GM20431 (cell line): ENCODE data around the gene PPT2.
"Not testable (repeated sequence)": the region's sequence is repeated elsewhere in the genome, so short reads cannot be mapped to it uniquely, and the experiment has no call there.

Source experiments
- in situ Hi-C: fragments of 300-500 bp; cut with MseI, MboI; formaldehyde crosslinking; loops from one replicate; pipeline ENCODE4 v1.15.0; 2020; ENCODE audit warnings: low sequenced_read_pairs; ENCODE audit not compliant: unreplicated experiment

The PPT2 gene

DNA sequence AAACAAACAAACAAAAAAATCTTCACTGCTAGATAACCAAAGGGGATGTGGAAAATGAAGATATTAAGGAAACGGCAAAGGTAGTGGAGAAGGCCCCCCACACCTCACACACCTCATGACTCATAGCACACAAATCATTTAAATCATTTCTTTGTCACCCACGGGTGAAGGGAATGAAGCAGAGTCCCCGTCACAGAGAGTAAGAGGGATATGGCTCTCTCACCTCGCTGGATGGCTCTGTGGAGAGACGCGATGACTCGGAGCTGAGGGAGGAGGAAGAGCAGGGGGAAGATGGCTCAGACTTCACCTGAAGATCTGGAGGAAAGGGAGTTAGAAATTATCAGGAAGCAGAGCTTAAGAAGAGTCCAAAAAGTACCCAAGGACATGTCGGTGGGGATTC lies 27.1 kb upstream of the PPT2 start:
- in situ Hi-C loops = no loop called here

DNA sequence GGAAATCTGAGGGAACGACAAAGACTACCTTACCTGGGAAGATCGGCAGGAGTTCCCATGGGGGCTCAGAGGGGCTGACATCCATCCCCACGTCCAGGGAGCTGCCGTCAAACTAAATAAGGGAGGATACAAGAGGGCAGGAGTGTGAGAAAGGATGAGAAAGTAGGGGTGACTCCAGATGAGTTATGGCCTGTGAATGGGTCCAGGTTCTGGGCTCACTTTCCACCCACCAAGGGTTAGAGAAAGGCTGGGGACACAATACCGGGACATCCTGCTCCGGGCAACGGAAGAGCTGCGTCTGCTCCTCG lies 26.6 kb upstream of the PPT2 start:
- in situ Hi-C loops = no loop called here

DNA sequence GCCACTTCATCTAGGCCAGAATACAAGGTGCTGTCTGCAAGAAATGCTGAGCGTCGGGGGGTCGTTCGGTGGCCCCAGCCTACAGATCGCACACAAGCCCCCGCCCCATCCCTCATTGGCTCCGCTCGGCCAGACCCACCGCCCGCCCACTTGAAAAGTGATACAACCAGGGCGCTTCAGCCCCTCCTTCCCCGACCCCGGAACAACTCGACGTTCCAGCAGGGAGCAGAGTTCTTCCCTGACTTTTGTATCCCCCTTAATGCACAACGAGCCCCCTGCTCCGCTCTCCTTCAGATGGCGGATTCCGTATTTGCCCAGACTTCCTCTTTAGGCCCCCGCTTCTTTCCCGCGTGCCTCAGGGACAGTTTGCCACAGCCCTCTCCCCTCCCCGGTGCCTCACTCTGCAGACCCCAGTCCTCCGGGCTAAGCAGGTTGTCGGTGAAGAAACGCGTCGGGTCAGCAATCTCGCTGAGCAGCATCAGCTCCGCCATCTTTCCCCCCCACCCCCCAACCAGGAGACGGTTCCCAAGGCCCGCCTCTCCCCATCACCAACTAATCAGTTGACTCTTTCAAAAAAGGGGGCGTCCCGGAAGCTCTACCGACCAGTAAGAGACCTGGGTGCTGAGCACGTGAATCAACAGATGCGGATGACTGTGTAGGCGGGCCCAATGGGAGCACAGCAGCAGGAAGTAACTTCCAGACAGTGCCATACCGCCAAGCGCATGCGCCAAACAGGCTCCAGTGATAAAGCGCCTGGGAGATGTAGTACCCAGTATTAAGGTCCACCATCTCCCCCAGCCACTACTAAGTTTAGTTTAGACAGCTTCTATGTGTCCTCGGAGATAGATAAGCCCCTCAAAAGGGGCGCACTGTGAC lies 26.0 kb upstream of the PPT2 start, which contains the start of gene ATF6B:
Gene ATF6B, minus strand, starts transcription at position 530 of the 876 bp plus-strand sequence. Its CDS starts 39 bp downstream, at position 491.
- in situ Hi-C loops = no loop called here

DNA sequence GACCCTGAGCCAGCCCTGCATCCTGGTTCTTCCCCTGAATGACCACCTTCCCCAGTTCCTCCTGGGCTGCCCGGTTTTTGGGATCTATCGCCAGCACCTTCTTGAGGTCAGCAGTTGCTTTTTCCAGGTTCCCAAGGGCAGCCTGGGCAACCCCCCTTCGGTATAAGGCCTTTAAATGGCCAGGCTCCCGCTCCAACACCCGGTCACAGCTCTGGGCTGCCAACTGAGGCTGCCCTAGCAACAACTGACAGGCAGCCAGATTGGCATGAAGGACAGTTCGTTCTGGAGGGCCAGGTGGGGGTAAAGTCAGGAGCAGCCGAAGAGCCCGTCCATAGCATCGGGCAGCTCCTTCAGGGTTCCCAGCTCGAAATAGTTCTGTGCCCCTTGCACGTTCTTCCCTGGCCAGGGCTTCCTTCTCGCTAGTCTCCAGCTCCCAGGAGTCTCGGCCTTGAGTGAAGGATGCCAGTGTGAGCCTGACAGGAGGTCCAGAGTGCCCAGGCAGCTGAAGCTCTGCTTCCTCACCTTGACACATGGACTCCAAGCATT lies 25.1 kb upstream of the PPT2 start:
- in situ Hi-C loops = no loop called here

DNA sequence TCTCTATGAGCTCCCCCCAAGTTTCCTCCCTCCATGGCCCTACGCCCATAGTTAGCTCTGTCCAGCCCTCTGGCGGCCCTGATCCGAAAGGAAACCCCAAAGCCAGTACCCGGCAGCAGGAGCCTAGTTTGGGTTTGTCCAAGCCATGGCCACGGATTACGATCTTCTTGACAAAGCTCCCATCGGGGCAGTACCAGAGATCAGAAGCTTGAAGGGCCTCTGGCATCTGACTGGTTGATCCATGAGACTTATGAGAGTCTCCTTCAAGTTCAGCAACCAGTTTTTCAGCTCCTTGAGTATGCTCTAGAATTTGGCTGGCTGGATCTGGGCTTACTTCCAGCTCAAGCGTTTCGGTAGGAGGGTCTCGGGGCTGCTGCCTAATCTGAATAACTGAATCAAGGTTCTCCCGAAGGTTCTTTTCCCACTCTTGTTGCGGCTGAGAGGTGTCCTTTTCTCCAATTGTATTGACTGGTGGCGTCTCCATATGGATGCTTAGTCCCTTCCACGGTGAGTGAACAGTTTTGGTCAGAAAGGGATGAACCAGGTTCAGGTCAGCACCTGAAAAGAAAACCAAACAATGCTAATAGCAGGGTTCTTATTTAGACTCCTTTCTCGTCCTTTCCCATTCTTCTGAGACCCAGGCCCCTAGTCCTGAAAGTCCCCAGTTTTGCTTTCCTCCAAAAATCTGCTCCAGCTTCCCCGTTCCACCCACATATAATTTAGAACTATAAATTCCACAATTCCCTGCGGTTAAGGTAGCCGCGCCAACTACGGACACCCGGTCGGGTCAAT lies 24.4 kb upstream of the PPT2 start:
- in situ Hi-C loops = no loop called here

DNA sequence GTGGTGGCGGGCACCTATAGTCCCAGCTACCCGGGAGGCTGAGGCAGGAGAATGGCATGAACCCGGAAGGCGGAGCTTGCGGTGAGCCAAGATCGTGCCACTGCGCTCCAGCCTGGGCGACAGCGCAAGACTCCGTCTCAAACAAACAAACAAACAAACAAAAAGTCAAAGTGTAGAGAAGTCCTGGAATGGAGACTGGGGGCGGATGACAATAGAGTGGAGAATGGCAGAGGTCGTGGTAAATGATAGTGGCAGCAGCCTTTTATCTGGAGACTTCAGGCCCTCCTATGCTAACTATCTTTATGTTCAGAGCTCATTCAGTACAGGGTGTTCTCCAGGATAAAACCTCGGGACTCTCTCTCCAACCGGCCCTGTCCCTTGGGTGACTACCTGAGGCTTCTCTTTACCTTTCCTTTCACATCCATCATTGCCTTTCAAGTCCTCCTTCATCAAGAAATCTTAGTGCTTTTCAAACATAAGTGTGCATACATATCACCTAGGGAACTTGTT lies 22.4 kb upstream of the PPT2 start:
- in situ Hi-C loops = no loop called here

DNA sequence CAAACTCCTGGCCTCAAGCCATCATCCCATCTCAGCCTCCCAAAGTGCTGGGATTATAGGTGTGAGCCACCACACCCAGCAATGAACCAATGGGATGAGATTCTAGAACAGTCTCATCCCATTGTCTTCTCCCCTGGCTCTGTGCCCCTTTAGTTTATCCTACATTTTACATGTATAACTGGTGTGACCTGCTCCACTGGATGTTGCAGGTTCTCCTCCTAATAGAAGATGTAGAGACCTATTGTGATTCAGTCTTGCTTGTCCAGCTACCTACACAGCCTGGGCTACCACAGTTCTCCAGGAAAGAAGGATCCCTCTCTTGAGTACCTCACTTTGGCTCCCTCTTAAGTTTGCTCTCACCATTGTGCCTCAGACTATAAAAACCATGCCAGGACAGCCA lies 21.8 kb upstream of the PPT2 start:
- in situ Hi-C loops = no loop called here

DNA sequence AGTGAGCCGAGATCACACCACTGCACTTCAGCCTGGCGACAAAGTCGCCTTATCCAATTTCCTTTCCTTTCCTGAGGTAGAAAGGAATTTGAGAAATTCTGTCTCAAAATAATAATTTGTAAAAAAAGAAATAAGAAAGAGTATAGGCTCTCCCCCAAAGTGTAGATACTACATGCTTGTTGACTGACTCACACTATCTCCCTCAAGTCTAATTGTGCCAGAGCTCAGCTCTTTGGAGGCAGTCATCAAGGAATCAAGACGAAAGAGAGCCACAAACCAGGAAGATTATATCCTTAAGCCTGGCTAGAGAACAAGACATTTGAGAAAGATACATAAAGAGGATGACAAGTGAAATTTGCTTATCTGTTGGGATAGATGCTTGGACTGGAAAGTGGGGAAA lies 20.2 kb upstream of the PPT2 start:
- in situ Hi-C loops = no loop called here

DNA sequence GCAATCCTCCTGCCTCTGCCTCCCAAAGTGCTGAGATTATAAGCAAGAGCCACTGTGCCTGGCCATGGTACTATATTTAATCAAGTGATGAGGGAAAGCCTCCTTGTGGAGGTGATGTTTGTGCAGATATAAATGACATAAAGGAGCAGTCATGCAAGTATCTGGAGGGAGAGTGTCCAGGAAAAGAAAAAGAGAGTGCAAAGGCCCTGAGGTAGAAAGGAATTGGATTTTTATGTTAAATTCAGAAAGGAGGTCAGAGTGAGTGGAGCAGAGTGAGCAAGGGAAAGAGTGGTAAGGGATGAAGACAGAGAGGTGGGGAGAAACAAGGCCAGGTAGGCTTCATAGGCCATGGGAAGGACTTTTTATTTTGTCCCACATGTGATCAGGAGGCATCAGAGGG lies 16.5 kb upstream of the PPT2 start:
- in situ Hi-C loops = no loop called here

DNA sequence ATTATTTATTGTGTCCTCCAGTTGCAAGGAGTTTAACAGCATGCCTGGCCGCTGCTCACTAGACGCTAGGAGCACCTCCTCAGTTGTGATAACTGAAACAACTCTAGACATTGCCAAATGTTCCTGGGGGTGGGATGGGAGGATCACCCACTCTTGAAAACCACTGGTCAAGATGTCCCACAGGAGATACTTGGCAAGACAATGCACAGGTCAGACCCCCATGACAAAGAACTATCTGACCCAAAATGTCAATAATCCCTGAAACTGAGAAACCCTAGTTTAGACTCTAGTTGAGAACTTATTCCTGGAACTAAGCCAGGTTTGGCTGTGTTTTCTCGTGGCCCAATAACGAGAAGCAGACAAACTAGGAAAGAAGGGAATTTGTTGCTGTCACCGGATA lies 14.4 kb upstream of the PPT2 start:
- in situ Hi-C loops = no loop called here

DNA sequence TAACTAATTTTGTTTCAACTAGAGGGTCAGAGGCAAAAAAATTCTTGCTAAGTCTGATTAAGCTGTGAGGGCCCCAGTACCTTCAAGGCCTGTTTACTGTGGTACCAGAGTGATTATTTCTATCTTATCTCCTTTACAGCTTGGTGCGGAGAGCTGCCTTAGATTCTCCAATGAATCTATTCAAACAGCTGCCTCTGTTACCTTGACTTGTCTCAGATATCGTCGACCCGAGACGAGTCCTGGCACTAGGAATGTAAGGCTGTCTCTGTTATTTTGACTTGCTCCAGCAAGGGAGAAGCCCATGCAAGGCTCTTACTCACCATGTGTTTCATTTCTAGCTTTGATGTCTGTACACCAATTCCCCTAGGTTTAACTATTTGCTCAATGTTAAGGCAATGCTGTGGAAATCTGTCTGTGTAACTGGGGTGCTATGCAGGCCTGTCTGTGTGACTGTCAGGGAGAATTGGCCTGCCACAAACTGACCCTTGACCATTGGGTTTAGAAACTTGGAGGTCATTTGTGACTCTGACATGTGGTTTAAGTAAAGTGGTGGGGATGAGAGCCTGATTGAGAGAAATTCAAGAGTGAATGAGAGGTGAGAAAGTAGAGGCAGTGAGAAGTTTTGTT lies 13.4 kb upstream of the PPT2 start:
- in situ Hi-C loops = no loop called here

DNA sequence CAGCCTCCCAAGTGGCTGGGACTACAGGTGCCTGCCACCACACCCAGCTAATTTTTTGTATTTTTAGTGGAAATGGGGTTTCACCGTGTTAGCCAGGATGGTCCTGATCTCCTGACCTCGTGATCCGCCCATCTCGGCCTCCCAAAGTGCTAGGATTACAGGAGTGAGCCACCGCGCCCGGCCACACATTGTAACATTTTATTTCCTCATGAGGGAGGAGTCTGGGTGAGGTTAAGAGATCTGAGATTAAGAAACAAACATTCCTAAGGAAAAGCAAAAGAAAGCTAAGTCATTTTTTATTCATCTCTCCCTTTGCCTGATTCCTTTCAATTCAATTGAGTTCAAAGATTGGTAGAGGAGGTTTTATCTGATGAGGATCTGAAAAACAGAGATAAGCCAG lies 9.7 kb upstream of the PPT2 start:
- in situ Hi-C loops = not testable (repeated sequence)

DNA sequence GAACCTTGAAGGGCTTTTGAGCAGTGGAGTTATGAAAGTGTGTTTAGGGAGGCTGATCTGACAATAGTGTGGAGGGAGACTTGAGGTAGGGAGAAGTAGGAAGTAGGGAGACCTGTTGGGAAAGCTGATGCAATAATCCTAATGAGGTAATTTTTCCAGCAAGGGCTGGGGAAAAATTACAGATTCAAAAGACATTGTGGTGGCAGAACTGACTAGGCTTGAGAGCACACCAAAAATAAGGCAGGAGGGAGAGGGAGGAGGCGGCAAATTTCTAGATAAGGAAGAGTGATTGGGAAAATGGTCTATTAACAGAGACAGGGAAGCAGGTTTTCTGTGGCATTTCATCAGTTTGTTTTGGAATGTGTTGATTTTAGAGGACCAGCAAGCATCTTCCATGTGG lies 7.7 kb upstream of the PPT2 start:
- in situ Hi-C loops = no loop called here

DNA sequence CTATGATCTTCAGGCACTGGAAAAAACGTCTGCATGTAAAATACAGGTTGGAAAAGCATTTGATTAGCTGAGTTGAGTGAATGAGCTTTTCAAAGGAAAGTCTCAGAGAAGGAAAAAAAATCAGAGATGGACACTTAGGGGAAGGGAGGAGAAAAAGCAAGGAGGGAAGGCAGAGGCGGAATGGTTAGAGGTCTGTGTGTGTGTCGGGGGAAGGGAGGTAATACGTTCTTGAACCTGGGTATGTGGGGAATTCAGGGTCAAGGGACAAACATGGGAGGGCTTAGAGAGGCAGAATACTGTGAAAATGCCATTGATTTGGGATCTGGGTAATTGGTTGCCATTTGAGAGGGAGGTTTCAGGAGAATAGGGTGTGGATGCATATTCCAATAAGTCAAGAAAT lies 7.3 kb upstream of the PPT2 start:
- in situ Hi-C loops = no loop called here

DNA sequence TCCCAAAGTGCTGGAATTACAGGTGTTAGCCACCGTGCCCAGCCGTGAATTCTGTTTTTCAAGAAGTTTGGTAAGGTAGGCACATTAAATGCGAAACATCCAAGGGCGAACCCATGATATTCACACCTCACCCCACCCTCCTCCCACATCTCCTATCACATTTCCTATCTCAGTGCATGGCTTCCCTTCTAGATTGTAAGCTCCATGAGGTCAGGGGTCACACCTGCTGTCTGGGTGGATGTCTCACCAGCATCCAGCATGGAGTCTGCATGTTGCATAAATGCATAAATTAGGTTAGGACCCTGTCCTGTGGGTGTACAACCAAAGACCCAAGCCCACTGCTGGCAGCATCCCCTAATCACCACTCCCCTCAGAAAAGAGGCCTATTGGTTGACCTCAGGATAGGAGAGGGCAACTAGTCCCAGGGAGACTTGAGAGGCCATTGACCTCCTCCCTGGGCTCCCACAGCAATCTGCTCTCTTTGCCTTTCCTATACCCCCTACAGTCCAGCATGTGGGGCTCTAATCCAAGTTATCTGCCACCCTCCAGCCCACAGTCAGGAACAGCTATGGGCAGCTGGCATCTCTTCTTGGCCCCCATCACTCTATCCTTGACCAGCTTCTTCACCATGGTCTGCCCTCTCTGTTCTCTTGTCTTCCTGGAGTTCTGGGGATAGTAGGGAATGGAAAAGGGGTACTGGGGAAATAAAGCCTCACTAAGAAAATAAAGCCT lies 6.4 kb upstream of the PPT2 start:
- in situ Hi-C loops = no loop called here

DNA sequence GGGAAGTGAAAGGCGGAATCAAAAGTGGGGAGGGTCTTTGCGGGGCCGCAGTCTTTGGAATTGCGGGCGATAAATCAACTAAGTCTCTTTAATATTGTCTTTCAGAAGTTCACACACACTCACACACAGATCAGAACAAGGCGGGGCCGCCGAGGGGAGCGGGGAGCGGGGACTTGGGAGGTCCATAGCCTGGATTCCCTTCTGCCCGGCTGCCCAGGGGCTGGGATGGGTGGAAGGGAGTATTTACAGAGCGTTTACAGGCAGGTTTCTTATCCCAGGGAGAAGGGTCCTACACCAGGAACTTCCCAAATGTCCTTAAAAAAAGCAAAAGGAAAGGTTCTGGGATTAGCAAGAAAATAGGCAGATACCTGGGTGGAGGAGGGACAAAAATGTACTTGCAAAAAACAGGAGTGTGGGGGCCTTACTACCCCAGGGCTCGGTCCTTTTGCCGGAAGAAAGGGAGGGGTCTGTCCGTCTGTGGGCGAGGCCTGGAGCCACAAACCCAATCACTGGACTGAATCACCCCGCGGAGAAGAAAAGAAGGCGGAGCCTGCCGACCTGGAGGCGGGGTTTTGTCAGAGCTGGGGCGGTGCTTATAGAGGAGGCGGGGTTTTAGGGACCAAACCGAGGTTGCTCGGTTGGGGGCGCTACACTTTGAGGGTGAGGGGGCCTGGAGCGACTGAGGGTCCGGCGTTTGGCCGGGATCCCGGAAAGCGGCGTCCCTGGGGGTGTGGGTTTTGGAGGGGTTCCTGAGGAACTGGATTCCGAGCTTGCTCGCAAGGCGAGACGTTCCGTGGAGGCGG lies 5.5 kb upstream of the PPT2 start:
- in situ Hi-C loops = no loop called here

DNA sequence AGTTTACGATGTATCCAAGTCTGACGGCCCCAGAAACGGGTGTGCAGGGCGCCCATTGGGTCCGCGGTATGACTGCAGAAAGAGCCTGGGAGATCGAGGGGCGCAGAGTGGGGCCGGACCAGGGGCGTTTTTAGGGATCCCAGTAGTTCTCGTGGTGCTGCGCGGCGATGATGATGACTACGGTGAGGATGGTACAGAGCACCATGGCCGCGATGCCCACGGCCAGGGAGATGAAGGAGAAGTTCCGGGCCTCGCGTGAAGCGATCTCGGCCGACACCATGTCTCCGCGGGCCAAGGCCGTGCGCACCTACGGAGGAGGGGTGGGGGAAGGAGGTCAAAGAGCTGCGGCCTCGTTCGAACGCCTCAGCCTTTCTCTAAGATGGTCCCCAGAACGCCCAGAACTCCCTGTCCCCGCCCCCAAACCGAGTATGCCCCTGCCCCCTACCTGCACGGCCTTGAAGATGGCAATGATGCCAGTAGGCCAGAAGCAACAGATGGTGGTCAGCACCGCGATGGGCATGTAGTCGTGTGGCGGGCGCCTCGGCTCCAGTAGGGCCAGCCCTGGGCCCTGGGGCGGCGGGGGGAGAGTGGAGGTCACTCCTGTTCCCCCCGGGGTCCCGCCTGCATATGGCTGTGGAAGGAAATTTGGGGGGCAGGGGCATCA lies 4.7 kb upstream of the PPT2 start:
- in situ Hi-C loops = no loop called here

DNA sequence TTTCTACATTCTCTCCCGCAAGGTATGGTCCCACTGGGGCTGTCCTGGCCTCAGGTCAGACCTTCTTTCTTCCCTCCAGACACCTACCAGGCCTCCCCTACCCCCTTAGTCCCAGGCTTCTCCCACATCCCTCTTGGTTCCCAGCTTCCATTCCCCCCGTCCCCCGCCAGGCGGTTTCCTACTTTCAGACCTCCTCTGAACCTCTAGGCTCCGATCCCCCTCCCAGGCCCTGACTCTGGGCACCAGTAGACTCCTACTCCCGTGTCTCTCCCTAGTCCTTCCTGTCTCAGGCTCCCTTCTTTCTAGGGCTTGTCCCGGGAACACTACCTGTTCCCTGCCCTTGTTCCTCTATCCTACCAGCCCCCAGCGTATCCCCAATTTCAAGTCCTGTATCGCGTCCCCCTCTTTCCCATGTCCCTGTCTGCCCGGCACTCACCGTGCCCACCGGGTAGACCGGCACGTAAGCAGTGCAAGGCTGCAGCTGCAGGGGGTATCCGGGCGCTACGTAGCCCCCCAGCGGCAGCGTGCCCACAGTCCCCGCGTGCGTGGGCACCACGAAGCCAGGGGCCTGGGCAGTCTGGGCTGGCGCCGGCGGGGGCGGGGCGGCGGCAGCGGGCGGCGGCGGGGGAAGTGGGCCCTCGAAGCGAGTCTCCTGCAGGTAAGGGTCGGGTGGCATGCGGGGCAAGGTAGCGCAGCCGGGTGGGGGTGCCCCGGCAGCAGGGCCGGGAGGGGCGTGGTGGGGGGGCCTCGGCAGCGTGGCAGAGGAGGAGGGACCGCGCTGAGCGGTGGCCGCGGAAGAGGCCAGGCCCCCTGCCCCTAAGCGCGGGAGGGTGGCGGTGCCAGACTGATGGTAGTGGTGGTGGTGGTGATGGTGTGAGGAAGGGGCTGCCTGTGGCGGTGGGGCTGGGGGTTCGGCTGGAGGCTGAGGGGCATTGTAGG lies 3.7 kb upstream of the PPT2 start:
- in situ Hi-C loops = no loop called here
